ENCODE measurements around the gene OR6A2. TPM values are rescaled to one million over a fixed set of nuclear protein-coding genes. Genes with fewer than 3 reads are reported as not detected.

Gene OR6A2
- total and polyA plus RNA-seq, 2 of the 8 experiments (the other 6 are each of a cell fraction or from before 2014, with no cell fraction given), result 0.14 to 0.20 TPM

GRCh38 chr11:6746626-6747025 is 52.9 kb downstream of the OR6A2 start (continued):
- no peak for TF ChIP-seq CBX5 (IDR thresholded peaks at IDR 0.05; ENCODE audit: low read depth, low read length)
- TF ChIP-seq SAP30 (IDR thresholded peaks at IDR 0.05; ENCODE audit: insufficient read depth, insufficient replicate concordance, low read length), result no peak

Data from H1 (cell line).